Hematopoietic multipotent progenitor cell treated with erythropoietin and hydrocortisone succinate and interleukin-3 and kit ligand, for 17 days (in vitro differentiated cells): ENCODE measurements around the gene NVL.

Experiments used
- DNase-seq: peaks from one replicate; pipeline ENCODE4 v3.0.0-alpha.2; 2015; ENCODE audit warnings: low spot score

NVL gene

GRCh38 chr1:224276771-224277487 lies 53.0 kb downstream of the NVL start:
- no peak for DNase-seq

DNA sequence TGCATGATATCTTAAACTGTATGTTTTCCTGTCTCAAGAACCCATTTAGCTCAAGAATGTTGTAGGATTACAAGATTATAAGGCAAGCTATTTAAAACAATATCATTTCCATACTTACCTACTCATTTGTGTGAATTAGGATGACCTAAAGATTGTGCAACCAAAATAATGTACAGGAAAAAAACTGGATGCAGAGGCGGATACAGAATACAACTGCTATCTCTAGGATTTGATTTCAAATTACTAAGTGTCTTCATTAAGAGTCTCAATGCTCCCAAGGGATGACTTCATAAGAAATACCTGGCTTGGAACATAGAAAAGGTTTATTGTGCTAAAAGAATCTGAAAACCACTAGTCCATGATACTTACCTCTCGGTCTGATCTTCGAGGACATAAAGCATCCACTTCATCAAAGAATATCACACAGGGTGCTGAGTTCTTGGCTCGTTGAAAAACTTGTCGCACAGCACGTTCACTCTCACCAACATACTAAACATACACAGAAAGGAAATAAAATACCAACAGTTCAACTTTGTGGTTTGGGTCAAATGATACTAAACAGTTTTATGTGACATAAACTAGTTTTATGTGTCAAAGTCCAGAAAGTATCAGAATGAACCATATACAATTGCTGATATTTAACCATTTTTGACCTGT lies 54.9 kb downstream of the NVL start:
- no peak for DNase-seq

DNA sequence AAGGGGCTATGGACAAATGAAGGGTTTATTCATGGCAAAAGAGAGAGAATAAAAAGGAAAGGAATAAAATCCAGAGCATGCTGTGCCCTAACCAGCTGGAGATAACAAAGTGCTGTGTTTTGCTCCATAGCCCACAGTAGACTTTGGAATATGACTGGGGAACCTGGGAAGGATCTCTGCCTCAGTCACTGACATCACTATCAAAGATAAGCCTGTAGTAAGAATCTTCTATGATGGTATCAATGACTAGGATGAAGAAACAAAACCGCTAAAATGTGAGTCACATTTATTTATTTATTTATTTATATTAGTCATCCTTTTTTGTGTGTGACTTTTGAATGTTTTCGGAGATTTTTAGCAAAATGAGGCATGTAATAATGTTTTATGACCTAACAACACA lies 56.3 kb downstream of the NVL start:
- no peak for DNase-seq

DNA sequence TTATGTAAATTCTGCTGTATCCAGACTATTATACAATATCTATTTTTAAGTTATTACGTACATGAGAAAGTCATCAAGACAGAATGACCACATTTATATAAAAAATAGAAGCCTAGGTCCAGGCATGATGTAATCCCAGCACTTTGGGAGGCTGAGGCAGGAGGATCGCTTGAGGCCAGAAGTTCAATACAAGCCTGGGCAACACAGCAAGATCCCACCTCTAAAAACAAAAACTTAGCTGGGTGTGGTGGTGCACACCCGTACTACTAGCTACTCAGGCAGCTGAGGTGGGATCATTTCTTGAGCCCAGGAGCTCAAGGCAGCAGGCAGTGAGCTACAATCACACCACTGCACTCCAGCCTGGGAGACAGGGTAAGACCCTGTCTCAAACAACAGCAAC lies 58.9 kb downstream of the NVL start:
- DNase-seq, result no peak

GRCh38 chr1:224267925-224268324 lies 62.0 kb downstream of the NVL start:
- no peak for DNase-seq

- DNase-seq, result no peak
Observed at GRCh38 chr1:224266915-224267856, 62.8 kb downstream of the NVL start.

DNA sequence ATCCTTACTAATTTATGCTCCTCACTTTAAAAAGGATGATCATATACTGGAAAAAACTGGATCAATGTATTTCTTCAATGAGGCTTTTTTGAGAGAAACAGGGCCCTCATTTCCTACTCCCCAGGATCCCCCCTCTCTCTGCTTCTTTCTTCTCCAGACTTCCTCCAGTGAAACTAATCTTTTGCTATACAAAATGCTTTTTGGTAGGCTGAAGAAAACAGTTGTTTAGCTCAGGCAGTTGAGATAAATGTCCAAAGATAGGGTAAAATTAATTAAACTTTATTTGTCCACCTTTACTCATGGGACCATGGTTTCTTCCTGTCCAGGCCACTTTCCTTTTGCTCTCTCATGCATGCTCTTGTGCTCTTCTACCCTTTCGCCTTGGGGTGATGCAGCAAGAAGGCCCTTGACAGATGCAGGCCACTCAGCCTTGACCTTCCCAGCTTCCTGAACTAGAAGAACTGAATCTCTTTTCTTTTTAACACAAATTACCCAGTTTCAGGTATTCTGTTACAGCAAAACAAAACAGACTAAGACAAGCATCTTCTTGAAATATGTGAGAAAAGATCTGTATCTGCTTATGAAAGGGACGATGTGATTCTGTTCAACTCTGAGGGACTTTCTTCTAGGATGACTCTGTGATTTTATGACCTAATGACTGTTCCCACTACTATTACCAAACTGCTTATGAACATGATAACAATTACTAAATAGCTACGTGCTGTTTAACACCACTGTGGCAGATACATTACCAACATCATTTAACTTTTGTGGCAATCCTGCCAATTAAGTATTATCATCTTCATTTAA lies 63.7 kb downstream of the NVL start:
- DNase-seq, result no peak

DNA sequence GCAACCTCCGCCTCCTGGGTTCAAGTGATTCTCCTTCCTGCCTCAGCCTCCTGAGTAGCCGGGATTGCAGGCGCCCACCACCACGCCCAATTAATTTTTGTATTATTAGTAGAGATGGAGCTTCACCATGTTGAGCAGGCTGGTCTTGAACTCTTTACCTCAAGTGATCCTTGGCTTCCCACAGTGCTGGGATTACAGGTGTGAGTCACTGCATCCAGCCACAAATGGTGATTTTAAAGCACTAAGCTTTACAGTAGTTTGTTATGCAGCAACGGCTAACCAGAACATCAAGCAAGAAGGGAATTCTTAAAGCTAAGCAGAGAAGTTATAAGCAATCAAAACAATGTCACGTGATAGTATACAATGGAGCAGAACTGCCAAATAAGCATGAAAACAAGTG lies 65.7 kb downstream of the NVL start:
- DNase-seq, result no peak

GRCh38 chr1:224262373-224263054 lies 67.5 kb downstream of the NVL start:
- no peak for DNase-seq

GRCh38 chr1:224259986-224260385 lies 70.0 kb downstream of the NVL start:
- no peak for DNase-seq

GRCh38 chr1:224258351-224258750 lies 71.6 kb downstream of the NVL start:
- no peak for DNase-seq

GRCh38 chr1:224256640-224257039 lies 73.3 kb downstream of the NVL start:
- no peak for DNase-seq

GRCh38 chr1:224253721-224254120 lies 76.3 kb downstream of the NVL start:
- no peak for DNase-seq

GRCh38 chr1:224252479-224252878 lies 77.5 kb downstream of the NVL start:
- no peak for DNase-seq

GRCh38 chr1:224251741-224252146 lies 78.2 kb downstream of the NVL start:
- no peak for DNase-seq

DNA sequence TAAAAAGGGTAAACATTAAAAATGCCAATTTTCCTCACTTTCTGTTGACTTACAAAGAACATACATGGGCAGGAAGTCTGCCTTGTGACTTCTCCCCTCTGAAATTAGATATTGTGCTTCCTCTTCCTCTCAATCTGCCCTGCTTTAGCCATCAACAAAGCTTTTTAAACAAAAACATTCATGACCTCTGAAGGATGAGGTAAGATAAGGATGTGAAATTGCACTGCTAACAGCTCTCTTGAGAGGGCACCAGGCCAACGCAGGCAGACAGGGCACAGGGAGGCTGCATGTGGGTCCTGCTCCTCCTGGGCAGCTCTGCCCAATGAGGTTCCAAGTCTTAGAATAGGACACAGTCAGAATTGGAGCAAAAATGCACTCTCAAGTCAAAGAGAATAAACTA lies 84.8 kb downstream of the NVL start:
- no peak for DNase-seq

- no peak for DNase-seq
Observed at GRCh38 chr1:224238756-224239155, 91.2 kb downstream of the NVL start.

DNA sequence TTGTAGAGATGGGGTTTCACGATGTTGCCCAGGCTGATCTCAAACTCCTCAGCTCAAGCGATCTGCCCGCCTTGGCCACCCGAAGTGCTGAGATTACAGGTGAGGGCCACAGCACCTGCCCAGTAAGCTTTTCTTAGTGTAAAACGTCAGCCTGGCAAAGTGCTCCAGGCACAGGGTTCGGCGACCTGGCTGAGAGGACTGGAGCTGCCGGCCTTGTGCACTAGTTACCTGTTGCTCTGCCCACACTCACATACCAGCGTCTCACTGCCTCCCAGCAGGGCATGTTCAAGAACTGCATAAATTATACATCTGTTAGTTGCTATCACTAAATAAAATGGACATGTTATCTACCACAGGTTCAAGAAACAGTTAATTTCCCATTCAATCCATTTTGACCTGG lies 91.8 kb downstream of the NVL start:
- DNase-seq, result no peak

DNA sequence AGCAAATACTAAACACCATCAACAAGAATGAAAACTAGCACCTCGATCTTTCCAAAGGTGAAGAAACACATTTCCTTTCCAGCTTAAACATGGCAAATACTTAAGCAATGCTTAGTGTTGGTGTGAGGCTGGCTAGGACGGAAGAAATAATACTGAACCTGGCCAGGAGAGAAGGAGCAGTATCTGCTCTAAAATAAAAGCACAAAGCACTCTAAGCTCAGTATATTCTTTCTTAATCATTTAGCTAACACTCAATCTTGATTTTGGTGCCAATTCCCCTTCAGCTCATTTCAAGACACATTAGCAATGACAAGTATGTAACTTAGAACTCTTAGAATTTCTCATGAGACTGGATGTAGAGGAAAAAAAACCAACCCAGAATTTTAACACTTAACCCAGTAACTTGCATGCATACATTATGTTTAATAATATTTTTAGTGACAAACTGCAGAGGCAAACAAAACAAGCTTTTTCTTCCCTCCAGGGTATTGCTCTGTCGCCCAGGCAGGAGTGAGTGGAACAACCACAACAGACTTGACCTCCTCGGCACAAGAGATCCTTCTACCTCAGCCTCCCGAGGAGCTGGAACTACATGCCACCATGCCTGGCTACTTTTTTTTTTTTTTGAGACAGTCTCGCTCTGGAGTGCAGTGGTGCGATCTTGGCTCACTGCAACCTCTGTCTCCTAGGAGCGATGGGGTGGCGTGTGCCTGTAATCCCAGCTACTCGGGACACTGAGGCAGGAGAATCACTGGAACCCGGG lies 92.7 kb downstream of the NVL start:
- no peak for DNase-seq

DNA sequence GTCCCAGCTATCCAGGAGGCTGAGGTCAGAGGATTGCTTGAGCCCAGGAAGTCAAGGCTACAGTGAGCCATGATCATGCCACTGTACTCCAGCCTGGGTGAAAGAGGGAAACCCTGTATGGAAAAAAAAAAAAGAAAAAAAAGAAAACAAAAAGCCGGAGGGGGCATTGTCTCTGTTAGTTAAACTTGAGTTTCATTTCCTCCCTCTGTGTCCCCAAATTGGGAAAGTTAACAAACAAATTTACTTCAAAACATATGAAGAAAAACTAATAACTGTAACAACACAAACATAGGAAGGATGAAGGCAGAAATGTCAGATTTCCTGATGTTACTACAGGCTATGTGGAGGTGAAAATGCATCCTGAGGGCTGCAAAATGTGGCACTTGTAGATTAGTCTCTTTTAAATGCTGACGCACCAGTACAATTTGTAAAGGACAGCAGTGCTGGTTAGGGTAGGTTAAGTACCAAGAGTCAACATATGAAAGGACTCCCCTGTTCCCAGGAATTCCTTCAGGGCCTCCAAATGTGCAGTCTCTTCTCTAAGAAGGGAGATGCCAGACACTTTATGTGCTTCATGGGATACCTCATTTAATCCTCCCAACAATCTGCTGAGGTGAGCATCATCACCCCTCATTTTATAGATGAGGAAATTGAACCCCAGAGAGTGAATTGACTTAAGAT lies 94.0 kb downstream of the NVL start:
- DNase-seq, result no peak
